ENCODE data around the gene LTBR. TPM values are rescaled to one million over a fixed set of nuclear protein-coding genes. Genes with fewer than 3 reads are reported as not detected.
"Not testable (repeated sequence)": the region's sequence is repeated elsewhere in the genome, so short reads cannot be mapped to it uniquely, and the experiment has no call there.

LTBR gene
- total RNA-seq, 4 donors from 2014 or later = 40.2 to 98.6 (median 43.7) TPM

DNA sequence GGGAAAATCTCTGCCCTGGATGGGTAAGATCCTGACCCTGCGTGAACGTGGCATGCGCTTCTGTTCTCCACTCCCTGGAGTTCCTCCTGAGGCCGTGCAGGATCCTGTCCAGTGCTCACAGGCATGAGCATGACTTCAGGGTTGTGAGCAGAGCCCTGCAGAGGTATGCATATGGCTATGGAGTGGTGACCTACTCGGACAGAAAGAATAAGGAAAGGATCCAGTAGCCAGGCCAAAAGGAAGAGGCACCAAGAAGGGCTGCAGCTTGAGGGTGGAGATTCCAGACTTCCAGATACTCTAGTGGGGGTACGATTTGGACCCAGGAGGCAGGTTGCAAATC is 40.0 kb downstream of the LTBR start:
- DNase-seq (no peak), ATAC-seq (peak; percentile 17 to 18)
- Histone ChIP-seq H3K36me3 (no peaks in the 10 kb centered on the region), H3K4me3 (no peak overlapping the region), H3K4me1 (peaks cover 0 to 5% of the 10 kb centered on the region in 2 donors), H3K9me3 (no peaks in the 10 kb centered on the region), H3K27me3 (no peaks in the 10 kb centered on the region), H3K27ac (peak overlapping the region in 2 of 4 donors; percentile 30 to 56)
- no peak for TF ChIP-seq POLR2A (IDR thresholded peaks at IDR 0.05)
- TF ChIP-seq, protein P1, sequence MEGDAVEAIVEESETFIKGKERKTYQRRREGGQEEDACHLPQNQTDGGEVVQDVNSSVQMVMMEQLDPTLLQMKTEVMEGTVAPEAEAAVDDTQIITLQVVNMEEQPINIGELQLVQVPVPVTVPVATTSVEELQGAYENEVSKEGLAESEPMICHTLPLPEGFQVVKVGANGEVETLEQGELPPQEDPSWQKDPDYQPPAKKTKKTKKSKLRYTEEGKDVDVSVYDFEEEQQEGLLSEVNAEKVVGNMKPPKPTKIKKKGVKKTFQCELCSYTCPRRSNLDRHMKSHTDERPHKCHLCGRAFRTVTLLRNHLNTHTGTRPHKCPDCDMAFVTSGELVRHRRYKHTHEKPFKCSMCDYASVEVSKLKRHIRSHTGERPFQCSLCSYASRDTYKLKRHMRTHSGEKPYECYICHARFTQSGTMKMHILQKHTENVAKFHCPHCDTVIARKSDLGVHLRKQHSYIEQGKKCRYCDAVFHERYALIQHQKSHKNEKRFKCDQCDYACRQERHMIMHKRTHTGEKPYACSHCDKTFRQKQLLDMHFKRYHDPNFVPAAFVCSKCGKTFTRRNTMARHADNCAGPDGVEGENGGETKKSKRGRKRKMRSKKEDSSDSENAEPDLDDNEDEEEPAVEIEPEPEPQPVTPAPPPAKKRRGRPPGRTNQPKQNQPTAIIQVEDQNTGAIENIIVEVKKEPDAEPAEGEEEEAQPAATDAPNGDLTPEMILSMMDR (IDR thresholded peaks at IDR 0.05 in 4 of 5, conservative IDR thresholded peaks at IDR 0.05 in 1 of 5) = no peak
- intact Hi-C loops (cut with DNase I; ENCODE audit: low total_unique reads) = no loop called here
- in situ Hi-C loops (cut with MboI; ENCODE audit: low sequenced_read_pairs in 4 of 4) = loop anchor here in 3 of 4 donors (5.0 to 25.0 kb wide), 3 partner anchors 38 to 121 kb away; partner anchors contain the start of gene GAPDH (in 1 of the 3)

DNA sequence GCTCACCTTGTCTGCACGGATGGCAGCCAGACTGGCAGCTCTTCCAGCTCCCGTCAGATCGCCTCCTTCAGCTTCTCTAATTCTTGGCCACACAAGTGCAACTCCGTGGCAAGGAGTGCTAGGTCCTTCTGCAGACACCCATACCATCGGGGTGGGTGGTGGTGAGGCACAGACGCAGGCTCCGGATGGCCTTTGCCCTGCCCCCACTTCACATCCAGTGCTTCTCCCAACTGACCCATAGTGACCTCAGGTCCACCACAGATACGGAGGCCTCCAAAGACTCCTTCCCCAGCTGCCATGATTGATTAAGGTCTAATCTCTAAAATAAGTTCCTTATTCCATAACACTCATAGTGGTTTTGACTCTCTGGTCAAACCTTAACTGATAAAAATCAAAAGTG is 40.9 kb downstream of the LTBR start:
- in situ Hi-C loops (cut with MboI; ENCODE audit: low sequenced_read_pairs in 4 of 4) (loop anchor here in 3 of 4 donors (5.0 to 25.0 kb wide), 3 partner anchors 37 to 120 kb away; partner anchors contain the start of gene GAPDH (in 1 of the 3)), intact Hi-C loops (cut with DNase I; ENCODE audit: low total_unique reads) (no loop called here)
- Histone ChIP-seq H3K36me3 (no peaks in the 10 kb centered on the region), H3K4me1 (peaks cover 0 to 6% of the 10 kb centered on the region in 2 donors), H3K9me3 (no peaks in the 10 kb centered on the region), H3K27ac (peak overlapping the region in 1 of 4 donors; percentile 6), H3K4me3 (no peak overlapping the region), H3K27me3 (no peaks in the 10 kb centered on the region)
- DNase-seq = no peak
- TF ChIP-seq, protein P1 (IDR thresholded peaks at IDR 0.05 in 4 of 5, conservative IDR thresholded peaks at IDR 0.05 in 1 of 5) = no peak
- TF ChIP-seq POLR2A (IDR thresholded peaks at IDR 0.05) = no peak
- no peak for ATAC-seq

DNA sequence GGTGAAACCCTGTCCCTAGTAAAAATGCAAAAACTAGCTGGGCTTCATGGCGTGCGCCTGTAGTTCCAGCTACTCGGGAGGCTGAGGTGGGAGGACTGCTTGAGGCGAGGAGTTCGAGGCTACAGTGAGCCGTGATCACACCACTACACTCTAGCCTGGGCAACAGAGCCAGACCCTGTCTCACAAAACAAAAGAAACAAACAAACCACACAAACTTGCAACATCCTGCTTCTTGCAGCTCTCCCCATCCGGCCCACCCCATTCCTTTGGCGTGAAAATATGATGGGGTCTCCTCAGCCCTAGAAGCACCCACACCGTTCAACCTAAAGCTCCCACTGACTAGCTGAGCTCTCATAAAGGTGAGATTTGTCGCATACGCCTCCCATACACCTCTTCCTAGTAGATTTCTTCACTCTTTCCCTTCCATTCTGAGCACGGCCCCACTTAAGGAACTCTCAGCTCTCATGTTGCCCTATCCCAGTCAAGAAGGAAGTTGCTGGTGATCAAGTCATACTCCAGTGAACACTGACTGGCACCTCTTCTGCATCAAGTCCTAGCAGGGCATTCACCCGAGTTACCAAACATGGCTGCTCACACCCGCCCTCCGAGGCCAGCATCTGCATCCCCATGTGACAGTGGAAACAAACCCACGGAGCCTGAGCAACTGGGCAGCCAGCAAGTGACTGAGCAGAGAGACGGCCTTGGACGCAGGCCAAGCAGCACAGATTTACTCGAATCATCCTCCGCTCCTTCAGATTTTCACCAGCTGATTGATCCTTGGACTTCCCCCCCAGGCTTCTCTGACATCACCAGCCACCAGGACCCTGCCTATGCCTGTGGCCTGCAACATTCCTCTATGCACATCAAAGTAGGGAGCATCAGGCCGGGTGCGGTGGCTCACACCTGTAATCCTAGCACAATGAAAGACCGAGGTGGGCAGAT is 41.9 kb downstream of the LTBR start:
- in situ Hi-C loops (cut with MboI; ENCODE audit: low sequenced_read_pairs in 4 of 4) = loop anchor here in 1 of 4 donors (10.0 kb wide), 1 partner anchor 119 kb away; no protein-coding TSS in a partner anchor
- no peak overlapping the region for H3K27ac ChIP-seq
- no peak for ATAC-seq

DNA sequence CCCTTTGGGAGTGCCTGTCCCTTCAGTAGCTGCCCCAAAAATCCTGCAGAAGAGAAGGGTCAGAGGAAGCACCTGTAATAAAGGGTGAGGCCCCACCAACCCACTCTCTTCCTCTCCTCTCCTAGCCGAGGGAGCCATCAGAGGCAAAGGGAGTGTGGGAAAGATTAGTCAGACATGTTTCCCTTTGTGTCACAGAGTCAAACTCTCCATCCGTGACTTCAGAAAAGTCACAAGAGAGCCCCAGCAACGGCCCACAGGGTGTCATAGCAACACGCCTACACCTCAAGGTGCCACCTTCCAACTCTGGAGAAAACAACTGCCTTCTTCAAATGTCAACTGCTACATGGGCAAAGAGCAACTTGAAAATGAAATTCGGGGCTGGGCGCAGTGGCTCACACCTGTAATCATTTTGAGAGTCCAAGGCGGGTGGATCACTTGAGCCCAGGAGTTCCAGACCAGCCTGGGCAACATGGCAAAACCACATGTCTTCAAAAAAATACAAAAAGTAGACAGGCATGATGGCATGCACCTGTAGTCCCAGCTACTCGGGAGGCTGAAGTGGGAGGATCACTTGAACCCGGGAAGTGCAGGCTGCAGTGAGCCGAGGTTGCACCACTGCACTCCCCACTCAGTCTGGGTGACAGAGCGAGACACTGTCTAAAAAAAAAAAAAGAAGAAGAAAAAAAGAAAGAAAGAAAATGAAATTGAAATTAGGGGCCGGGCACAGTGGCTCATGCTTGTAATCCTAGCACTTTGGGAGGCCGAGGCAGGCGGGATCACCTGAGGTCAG is 43.1 kb downstream of the LTBR start:
- TF ChIP-seq, protein P1 (IDR thresholded peaks at IDR 0.05 in 4 of 5, conservative IDR thresholded peaks at IDR 0.05 in 1 of 5) = no peak
- TF ChIP-seq POLR2A (IDR thresholded peaks at IDR 0.05) = no peak
- in situ Hi-C loops (cut with MboI; ENCODE audit: low sequenced_read_pairs in 4 of 4) = loop anchor here in 1 of 4 donors (10.0 kb wide), 1 partner anchor 118 kb away; no protein-coding TSS in a partner anchor
- intact Hi-C loops (cut with DNase I; ENCODE audit: low total_unique reads) = no loop called here
- DNase-seq (no peak), ATAC-seq (no peak)
- Histone ChIP-seq H3K4me3 (no peak overlapping the region), H3K9me3 (no peaks in the 10 kb centered on the region), H3K36me3 (no peaks in the 10 kb centered on the region), H3K4me1 (peaks cover 15 to 22% of the 10 kb centered on the region in 2 donors), H3K27me3 (no peaks in the 10 kb centered on the region), H3K27ac (no peak overlapping the region)

More for the DNA sequence above, 41.9 kb downstream of the LTBR start:
- H3K9me3 ChIP-seq = no peaks in the 10 kb centered on the region
- no peaks in the 10 kb centered on the region for H3K36me3 ChIP-seq
- no peak overlapping the region for H3K4me3 ChIP-seq
- H3K27me3 ChIP-seq = no peaks in the 10 kb centered on the region
- no peak for DNase-seq
- TF ChIP-seq, protein P1 (IDR thresholded peaks at IDR 0.05 in 4 of 5, conservative IDR thresholded peaks at IDR 0.05 in 1 of 5) = no peak
- TF ChIP-seq POLR2A (IDR thresholded peaks at IDR 0.05) = no peak
- peaks cover 10 to 16% of the 10 kb centered on the region in 2 donors for H3K4me1 ChIP-seq
- intact Hi-C loops (cut with DNase I; ENCODE audit: low total_unique reads) = no loop called here

DNA sequence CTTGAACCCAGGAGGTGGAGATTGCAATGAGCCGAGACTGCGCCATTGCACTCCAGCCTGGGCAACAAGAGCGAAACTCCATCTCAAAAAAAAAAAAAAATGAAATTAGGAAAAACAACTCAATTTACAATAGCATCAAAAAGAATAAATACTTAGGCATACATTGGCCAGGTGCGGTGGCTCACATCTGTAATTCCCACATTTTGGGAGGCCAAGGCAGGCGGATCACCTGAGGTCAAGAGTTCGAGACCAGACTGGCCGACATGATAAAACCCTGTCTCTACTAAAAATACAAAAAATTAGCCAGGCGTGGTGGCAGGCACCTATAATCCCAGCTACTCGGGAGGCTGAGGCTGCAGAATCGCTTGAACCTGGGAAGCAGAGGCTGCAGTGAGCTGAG is 43.8 kb downstream of the LTBR start:
- H3K27ac ChIP-seq; intact Hi-C loops (cut with DNase I; ENCODE audit: low total_unique reads); H3K27me3 ChIP-seq; H3K4me3 ChIP-seq; DNase-seq; H3K9me3 ChIP-seq; H3K36me3 ChIP-seq; ATAC-seq: not testable (repeated sequence)
- peaks cover 15 to 22% of the 10 kb centered on the region in 2 donors for H3K4me1 ChIP-seq
- in situ Hi-C loops (cut with MboI; ENCODE audit: low sequenced_read_pairs in 4 of 4) = loop anchor here in 1 of 4 donors (10.0 kb wide), 1 partner anchor 117 kb away; no protein-coding TSS in a partner anchor

Data from gastrocnemius medialis (tissue), 4 donors.